Measurements from ENCODE around the gene KLHDC1. TPM values are rescaled to one million over a fixed set of nuclear protein-coding genes. Genes with fewer than 3 reads are reported as not detected.
"Not testable (repeated sequence)": the region's sequence is repeated elsewhere in the genome, so short reads cannot be mapped to it uniquely, and the experiment has no call there.

KLHDC1 gene
- total RNA-seq, 1 donor from 2014 or later: 7.4 TPM

GRCh38 chr14:49733836-49734235 lies 40.9 kb downstream of the KLHDC1 start:
- no peaks in the 10 kb centered on the region for H3K4me1 ChIP-seq
- intact Hi-C loops (cut with DNase I): no loop called here

GRCh38 chr14:49735669-49736068 lies 42.7 kb downstream of the KLHDC1 start:
- ATAC-seq: not testable (repeated sequence)

More at GRCh38 chr14:49733836-49734235, 40.9 kb downstream of the KLHDC1 start:
- peaks cover 29% of the 10 kb centered on the region for H3K36me3 ChIP-seq
- no peak overlapping the region for H3K4me3 ChIP-seq
- no peak for DNase-seq
- ATAC-seq: no peak
- no peaks in the 10 kb centered on the region for H3K27me3 ChIP-seq (ENCODE audit: low read depth)
- no peak for TF ChIP-seq CTCF (IDR thresholded peaks at IDR 0.05)
- no peak overlapping the region for H3K27ac ChIP-seq
- H3K9me3 ChIP-seq: no peaks in the 10 kb centered on the region

GRCh38 chr14:49745191-49745590 lies 52.3 kb downstream of the KLHDC1 start:
- Histone ChIP-seq H3K36me3 (peaks cover 54% of the 10 kb centered on the region), H3K9me3 (no peaks in the 10 kb centered on the region), H3K4me1 (peaks cover 4% of the 10 kb centered on the region), H3K4me3 (no peak overlapping the region), H3K27me3 (ENCODE audit: low read depth) (no peaks in the 10 kb centered on the region), H3K27ac (no peak overlapping the region)
- intact Hi-C loops (cut with DNase I): no loop called here
- DNase-seq (no peak), ATAC-seq (no peak)
- TF ChIP-seq CTCF (IDR thresholded peaks at IDR 0.05): no peak

More at GRCh38 chr14:49735669-49736068, 42.7 kb downstream of the KLHDC1 start:
- H3K9me3 ChIP-seq; H3K4me3 ChIP-seq; DNase-seq; H3K27ac ChIP-seq; H3K4me1 ChIP-seq; H3K27me3 ChIP-seq (ENCODE audit: low read depth); intact Hi-C loops (cut with DNase I): not testable (repeated sequence)
- H3K36me3 ChIP-seq: peaks cover 30% of the 10 kb centered on the region

- H3K27ac ChIP-seq; ATAC-seq; intact Hi-C loops (cut with DNase I); H3K4me1 ChIP-seq; H3K9me3 ChIP-seq; H3K27me3 ChIP-seq (ENCODE audit: low read depth); H3K4me3 ChIP-seq; DNase-seq: not testable (repeated sequence)
- peaks cover 50% of the 10 kb centered on the region for H3K36me3 ChIP-seq
Observed at GRCh38 chr14:49746476-49746875, 53.6 kb downstream of the KLHDC1 start.

GRCh38 chr14:49754570-49755097 lies 61.7 kb downstream of the KLHDC1 start:
- intact Hi-C loops (cut with DNase I): no loop called here
- Histone ChIP-seq H3K4me1 (no peaks in the 10 kb centered on the region), H3K4me3 (no peak overlapping the region), H3K27ac (no peak overlapping the region), H3K9me3 (no peaks in the 10 kb centered on the region), H3K36me3 (peaks cover 12% of the 10 kb centered on the region), H3K27me3 (ENCODE audit: low read depth) (no peaks in the 10 kb centered on the region)
- TF ChIP-seq CTCF (IDR thresholded peaks at IDR 0.05): no peak
- ATAC-seq (no peak), DNase-seq (no peak)

GRCh38 chr14:49755378-49755777 lies 62.5 kb downstream of the KLHDC1 start:
- DNase-seq: no peak
- Histone ChIP-seq H3K27ac (no peak overlapping the region), H3K36me3 (peaks cover 12% of the 10 kb centered on the region), H3K9me3 (no peaks in the 10 kb centered on the region), H3K27me3 (ENCODE audit: low read depth) (no peaks in the 10 kb centered on the region), H3K4me3 (no peak overlapping the region), H3K4me1 (no peaks in the 10 kb centered on the region)
- ATAC-seq: no peak
- intact Hi-C loops (cut with DNase I): no loop called here
- TF ChIP-seq CTCF (IDR thresholded peaks at IDR 0.05): no peak

Data from lower lobe of right lung (tissue), 2 donors.